ENCODE data around the gene SMNDC1. TPM values are rescaled to one million over a fixed set of nuclear protein-coding genes. Genes with fewer than 3 reads are reported as not detected.
A peak's percentile ranks its signal among the peaks of the same experiment; 100 is the strongest.

SMNDC1 gene
- total and polyA plus RNA-seq, 10 of the 15 experiments (the other 5 are each of a cell fraction or from before 2014, with no cell fraction given): 4.6 to 37.2 (median 18.1) TPM

GRCh38 chr10:110274072-110274627 lies 30.6 kb downstream of the SMNDC1 start (continued):
- TF ChIP-seq, protein P1, sequence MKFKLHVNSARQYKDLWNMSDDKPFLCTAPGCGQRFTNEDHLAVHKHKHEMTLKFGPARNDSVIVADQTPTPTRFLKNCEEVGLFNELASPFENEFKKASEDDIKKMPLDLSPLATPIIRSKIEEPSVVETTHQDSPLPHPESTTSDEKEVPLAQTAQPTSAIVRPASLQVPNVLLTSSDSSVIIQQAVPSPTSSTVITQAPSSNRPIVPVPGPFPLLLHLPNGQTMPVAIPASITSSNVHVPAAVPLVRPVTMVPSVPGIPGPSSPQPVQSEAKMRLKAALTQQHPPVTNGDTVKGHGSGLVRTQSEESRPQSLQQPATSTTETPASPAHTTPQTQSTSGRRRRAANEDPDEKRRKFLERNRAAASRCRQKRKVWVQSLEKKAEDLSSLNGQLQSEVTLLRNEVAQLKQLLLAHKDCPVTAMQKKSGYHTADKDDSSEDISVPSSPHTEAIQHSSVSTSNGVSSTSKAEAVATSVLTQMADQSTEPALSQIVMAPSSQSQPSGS (IDR thresholded peaks at IDR 0.05; ENCODE audit: low read length): 0 out of 2 replicates have a peak, but pooled peaks have one; percentile 4
- TF ChIP-seq, protein P2, sequence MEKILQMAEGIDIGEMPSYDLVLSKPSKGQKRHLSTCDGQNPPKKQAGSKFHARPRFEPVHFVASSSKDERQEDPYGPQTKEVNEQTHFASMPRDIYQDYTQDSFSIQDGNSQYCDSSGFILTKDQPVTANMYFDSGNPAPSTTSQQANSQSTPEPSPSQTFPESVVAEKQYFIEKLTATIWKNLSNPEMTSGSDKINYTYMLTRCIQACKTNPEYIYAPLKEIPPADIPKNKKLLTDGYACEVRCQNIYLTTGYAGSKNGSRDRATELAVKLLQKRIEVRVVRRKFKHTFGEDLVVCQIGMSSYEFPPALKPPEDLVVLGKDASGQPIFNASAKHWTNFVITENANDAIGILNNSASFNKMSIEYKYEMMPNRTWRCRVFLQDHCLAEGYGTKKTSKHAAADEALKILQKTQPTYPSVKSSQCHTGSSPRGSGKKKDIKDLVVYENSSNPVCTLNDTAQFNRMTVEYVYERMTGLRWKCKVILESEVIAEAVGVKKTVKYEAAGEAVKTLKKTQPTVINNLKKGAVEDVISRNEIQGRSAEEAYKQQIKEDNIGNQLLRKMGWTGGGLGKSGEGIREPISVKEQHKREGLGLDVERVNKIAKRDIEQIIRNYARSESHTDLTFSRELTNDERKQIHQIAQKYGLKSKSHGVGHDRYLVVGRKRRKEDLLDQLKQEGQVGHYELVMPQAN (conservative IDR thresholded peaks at IDR 0.05): no peak
- TF ChIP-seq SREBF2 (IDR thresholded peaks at IDR 0.05; ENCODE audit: low read length): no peak
- no peak for TF ChIP-seq CREB1 (IDR thresholded peaks at IDR 0.05; ENCODE audit: low read depth)
- TF ChIP-seq, protein P3, sequence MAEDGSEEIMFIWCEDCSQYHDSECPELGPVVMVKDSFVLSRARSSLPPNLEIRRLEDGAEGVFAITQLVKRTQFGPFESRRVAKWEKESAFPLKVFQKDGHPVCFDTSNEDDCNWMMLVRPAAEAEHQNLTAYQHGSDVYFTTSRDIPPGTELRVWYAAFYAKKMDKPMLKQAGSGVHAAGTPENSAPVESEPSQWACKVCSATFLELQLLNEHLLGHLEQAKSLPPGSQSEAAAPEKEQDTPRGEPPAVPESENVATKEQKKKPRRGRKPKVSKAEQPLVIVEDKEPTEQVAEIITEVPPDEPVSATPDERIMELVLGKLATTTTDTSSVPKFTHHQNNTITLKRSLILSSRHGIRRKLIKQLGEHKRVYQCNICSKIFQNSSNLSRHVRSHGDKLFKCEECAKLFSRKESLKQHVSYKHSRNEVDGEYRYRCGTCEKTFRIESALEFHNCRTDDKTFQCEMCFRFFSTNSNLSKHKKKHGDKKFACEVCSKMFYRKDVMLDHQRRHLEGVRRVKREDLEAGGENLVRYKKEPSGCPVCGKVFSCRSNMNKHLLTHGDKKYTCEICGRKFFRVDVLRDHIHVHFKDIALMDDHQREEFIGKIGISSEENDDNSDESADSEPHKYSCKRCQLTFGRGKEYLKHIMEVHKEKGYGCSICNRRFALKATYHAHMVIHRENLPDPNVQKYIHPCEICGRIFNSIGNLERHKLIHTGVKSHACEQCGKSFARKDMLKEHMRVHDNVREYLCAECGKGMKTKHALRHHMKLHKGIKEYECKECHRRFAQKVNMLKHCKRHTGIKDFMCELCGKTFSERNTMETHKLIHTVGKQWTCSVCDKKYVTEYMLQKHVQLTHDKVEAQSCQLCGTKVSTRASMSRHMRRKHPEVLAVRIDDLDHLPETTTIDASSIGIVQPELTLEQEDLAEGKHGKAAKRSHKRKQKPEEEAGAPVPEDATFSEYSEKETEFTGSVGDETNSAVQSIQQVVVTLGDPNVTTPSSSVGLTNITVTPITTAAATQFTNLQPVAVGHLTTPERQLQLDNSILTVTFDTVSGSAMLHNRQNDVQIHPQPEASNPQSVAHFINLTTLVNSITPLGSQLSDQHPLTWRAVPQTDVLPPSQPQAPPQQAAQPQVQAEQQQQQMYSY (CRISPR knock-in tag; IDR thresholded peaks at IDR 0.05): no peak
- TF ChIP-seq NFYA (IDR thresholded peaks at IDR 0.05; ENCODE audit: borderline replicate concordance, low read depth, low read length): no peak
- TF ChIP-seq ZZZ3 (IDR thresholded peaks at IDR 0.05; ENCODE audit: control insufficient read depth, insufficient read length, low read depth): no peak
- TF ChIP-seq, protein P4, sequence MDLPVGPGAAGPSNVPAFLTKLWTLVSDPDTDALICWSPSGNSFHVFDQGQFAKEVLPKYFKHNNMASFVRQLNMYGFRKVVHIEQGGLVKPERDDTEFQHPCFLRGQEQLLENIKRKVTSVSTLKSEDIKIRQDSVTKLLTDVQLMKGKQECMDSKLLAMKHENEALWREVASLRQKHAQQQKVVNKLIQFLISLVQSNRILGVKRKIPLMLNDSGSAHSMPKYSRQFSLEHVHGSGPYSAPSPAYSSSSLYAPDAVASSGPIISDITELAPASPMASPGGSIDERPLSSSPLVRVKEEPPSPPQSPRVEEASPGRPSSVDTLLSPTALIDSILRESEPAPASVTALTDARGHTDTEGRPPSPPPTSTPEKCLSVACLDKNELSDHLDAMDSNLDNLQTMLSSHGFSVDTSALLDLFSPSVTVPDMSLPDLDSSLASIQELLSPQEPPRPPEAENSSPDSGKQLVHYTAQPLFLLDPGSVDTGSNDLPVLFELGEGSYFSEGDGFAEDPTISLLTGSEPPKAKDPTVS (IDR thresholded peaks at IDR 0.05; ENCODE audit: low read depth, low read length): no peak
- no peak for TF ChIP-seq MAX (IDR thresholded peaks at IDR 0.05; ENCODE audit: low read depth, low read length)
- no peak for TF ChIP-seq ZNF274 (IDR thresholded peaks at IDR 0.05; ENCODE audit: insufficient read depth, insufficient read length)
- no peak for TF ChIP-seq SMARCA5 (IDR thresholded peaks at IDR 0.05)
- no peak for TF ChIP-seq EZH2 (IDR thresholded peaks at IDR 0.05; ENCODE audit: borderline replicate concordance, control insufficient read depth, low read depth, low read length)
- TF ChIP-seq, protein P5, sequence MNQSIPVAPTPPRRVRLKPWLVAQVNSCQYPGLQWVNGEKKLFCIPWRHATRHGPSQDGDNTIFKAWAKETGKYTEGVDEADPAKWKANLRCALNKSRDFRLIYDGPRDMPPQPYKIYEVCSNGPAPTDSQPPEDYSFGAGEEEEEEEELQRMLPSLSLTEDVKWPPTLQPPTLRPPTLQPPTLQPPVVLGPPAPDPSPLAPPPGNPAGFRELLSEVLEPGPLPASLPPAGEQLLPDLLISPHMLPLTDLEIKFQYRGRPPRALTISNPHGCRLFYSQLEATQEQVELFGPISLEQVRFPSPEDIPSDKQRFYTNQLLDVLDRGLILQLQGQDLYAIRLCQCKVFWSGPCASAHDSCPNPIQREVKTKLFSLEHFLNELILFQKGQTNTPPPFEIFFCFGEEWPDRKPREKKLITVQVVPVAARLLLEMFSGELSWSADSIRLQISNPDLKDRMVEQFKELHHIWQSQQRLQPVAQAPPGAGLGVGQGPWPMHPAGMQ (IDR thresholded peaks at IDR 0.05; ENCODE audit: borderline replicate concordance): no peak
- no peak for TF ChIP-seq CHD1 (IDR thresholded peaks at IDR 0.05; ENCODE audit: low read depth, low read length)
- TF ChIP-seq ZBED1 (IDR thresholded peaks at IDR 0.05; ENCODE audit: borderline replicate concordance): no peak
- no peak for TF ChIP-seq ELK1 (IDR thresholded peaks at IDR 0.05; ENCODE audit: low read depth, low read length)
- TF ChIP-seq ATF3 (IDR thresholded peaks at IDR 0.05; ENCODE audit: borderline replicate concordance, extremely low read depth, low read depth, low read length): no peak
